HG02759 (cell line): ENCODE measurements around the gene AKR7A3.
"Not testable (repeated sequence)": the region's sequence is repeated elsewhere in the genome, so short reads cannot be mapped to it uniquely, and the experiment has no call there.

Experiments
- ATAC-seq: cut with Tn5 transposase; IDR thresholded peaks from one replicate; pipeline ENCODE4 v1.9.1; 2021; ENCODE audit warnings: mild to moderate bottlenecking, moderate library complexity; ENCODE audit not compliant: unreplicated experiment

Gene AKR7A3

DNA sequence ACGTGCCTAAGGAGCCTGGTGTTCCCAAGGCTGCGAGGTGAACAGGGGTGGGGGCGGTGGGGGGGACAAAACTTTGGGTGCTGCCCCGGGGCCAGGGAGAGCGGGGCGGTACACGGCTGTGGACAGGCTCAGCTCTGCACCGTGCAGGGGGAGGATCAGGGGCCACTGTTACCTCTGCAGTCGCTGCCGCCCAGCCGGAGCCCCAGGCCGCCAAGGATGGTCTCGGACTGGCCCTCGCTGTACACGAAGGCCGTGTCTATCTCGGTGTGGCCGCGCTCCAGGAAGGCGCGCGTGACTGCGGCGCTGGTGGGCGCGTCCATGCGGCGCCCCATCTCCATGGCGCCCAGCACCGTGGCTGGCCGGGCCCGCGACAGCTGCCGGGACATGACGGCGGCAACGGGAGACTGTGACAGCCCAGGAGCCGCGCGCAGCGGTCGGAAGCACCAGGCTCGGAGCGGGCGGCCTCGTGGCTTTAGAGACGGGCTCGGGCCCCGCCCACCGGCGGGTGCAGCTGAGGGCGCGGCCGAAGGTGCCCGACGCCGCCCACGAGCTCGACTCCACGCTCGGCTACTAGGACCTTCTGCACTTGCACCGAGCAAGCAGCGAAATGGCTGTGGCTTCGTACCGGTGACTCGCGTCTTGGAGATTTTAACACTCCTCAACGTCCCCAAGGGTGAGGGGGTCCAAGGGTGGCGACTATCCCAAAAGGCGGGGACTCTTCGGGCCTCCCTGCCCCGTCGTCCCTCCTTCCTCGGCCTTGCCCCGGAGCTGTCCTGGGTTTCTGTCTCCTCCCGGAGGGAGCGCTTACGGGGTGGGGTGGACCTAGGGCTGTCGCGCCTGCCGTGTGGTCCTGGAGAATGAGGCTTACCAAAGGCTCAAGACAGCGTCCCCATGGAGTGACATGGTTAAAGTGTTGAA lies at the start of gene AKR7A3:
Gene AKR7A3, minus strand, starts transcription at position 447 of the 918 bp plus-strand sequence. Its CDS starts 61 bp downstream, at position 386.
- ATAC-seq: not testable (repeated sequence)

GRCh38 chr1:19338323-19338762 lies 49.8 kb upstream of the AKR7A3 start:
- ATAC-seq: no peak

- no peak for ATAC-seq
Observed at GRCh38 chr1:19337289-19337688, 48.7 kb upstream of the AKR7A3 start.

GRCh38 chr1:19336543-19336942 lies 48.0 kb upstream of the AKR7A3 start:
- ATAC-seq: no peak

GRCh38 chr1:19333587-19334354 lies 45.2 kb upstream of the AKR7A3 start:
- no peak for ATAC-seq

GRCh38 chr1:19332832-19333231 lies 44.3 kb upstream of the AKR7A3 start:
- ATAC-seq: no peak

- no peak for ATAC-seq
Observed at GRCh38 chr1:19331262-19331878, 42.8 kb upstream of the AKR7A3 start.

DNA sequence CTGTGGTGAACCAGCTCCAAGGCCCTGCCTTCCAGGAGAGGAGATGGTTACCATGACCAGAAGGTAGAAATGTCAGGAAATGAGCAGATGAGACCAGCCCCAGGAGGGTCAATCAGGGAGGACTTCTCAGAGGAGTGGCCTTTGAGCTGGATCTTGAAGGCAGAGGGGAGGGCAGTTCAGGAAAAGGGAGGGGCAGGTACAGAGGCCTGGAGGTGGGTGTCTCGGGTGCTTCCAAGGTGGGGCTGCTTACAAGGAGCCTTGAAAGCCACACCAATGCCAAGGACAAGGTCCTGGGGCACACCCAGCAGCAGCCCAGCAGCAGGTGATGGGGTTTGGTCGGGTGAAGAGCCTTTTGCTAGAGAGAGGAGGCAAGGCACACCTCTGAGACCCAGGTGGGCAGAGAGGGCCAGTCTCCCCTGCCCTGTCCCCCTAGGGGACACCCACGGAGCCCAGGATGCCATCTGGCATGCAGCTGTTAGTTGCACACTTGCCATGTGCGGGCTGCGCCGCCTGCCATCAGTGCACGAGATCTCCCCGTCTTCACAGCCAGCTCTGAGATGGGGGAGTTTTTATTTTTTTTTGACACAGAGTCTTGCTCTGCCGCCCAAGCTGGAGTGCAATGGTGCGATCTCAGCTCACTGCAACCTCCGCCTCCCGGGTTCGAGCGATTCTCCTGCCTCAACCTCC lies 42.0 kb upstream of the AKR7A3 start:
- ATAC-seq: no peak

DNA sequence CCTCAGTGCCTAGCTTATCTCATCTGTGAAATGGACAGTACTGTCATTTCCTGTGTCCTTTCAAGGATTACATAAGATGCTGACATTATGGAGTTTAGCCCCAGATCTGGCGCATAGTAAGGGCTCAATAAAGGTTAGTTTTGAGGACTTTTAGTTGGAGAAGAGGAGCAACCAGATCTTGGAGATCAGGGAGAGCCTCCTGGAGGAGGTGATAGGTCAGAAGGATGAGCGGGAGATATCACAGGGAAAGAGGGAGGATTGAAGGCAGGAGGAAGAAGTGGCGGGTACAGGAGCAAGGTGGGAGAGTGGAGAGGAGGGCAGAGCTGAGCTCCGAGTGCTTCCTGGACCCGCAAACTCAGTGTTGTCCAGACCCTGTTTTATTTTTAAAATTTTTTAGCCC lies 41.0 kb upstream of the AKR7A3 start:
- ATAC-seq: no peak

GRCh38 chr1:19329188-19329587 lies 40.6 kb upstream of the AKR7A3 start:
- ATAC-seq: no peak

GRCh38 chr1:19328486-19328885 lies 39.9 kb upstream of the AKR7A3 start:
- ATAC-seq: no peak

DNA sequence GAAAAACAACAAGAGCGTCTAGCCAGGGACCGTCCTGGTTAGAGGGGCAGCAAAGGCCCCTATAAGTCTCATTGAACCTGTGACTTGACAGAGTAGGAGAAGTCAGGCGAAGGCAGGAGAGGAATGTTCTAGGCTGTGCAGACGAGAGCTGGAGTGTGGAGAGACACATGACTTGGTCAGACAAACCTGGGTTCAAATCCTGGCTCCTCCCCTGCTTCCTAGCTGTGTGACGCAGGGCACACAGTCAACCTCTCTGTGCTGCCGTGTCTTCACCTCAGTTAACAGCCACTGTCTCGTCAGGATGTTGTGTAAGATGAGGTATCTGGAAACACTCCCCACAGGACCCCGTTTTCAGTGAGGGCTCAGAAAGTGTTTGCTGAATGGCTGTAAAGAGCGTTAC lies 39.2 kb upstream of the AKR7A3 start:
- ATAC-seq: no peak

GRCh38 chr1:19327301-19327700 lies 38.7 kb upstream of the AKR7A3 start:
- no peak for ATAC-seq

GRCh38 chr1:19326748-19327065 lies 38.1 kb upstream of the AKR7A3 start:
- ATAC-seq: no peak

DNA sequence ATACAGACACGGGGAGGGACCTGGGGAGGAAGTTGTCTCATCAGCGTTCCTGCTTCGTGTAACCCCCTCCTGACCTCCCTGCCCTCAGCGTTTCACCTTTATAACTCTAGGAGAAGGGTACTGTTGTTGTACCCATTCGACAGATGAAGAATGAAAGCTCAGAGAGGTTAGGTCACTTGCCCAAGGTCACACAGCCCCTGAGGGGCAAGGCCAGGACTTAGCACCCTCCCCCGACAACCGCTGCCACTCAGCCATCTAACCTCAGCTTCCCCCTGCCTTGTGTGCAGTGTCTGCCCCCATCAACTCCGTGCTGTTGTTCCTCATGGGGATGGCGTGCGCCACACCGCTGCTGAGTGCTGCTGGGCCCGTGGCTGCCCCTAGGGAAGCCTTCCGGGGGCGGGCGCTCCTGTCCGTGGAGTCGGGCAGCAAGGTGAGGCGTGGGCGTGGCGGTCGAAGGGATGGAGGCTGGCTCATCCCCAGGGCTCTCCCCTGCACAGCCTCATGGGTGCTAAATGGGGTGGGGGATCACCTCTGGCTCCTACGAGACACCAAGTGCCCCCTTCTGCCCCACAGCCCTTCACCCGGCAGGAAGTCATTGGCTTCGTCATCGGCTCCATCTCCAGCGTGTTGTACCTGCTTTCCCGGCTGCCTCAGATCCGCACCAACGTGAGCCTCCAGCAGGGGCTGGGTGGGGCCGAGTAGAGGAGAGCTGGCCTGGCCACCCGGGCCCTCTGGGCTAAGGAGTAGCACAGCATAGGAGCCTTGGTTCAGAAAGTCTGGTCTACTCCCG lies 37.6 kb upstream of the AKR7A3 start:
- no peak for ATAC-seq

DNA sequence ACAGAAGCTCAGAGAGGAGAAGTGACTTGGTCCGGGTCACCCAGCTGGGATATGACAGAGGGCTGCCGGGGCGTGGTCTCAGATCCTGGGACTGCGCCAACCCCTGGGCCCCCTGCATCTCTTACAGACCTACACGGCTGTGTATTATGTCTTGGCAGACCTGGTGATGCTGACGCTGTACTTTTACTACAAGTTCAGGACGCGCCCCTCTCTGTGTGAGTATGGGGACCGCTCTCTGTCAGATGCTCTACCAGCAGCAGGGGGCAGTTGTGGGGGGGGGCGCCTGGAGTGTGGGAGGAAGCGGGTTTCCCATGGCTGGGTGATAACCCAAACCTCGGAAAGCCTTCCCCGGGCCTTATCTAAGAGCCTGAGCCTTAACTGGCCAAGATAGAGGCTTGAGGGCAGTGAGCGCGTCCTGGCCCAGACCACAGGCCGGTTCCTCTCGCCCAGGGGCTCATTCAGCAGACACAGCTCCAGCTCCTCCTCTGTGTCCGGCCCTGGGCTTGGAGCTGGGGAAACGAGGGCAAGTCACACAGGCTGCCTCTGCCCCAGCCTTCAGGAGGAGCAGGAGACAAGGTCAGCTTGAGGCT lies 36.9 kb upstream of the AKR7A3 start:
- ATAC-seq: no peak

DNA sequence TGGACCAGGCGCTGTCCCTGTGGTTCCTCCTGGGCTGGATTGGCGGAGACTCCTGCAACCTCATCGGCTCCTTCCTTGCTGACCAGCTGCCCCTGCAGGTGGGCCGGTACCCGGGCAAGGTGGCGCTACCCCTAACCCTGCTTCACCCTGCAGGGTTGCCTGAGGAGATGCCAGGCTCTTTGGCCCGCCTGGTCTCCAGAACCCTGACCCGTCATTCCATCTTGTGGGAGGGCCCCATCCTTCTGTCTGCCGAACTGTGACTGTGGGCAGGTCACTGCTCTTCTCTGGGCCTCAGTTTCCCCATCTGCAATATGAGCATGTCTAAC lies 36.1 kb upstream of the AKR7A3 start:
- ATAC-seq: no peak

- no peak for ATAC-seq
Observed at GRCh38 chr1:19323987-19324664, 35.6 kb upstream of the AKR7A3 start.

DNA sequence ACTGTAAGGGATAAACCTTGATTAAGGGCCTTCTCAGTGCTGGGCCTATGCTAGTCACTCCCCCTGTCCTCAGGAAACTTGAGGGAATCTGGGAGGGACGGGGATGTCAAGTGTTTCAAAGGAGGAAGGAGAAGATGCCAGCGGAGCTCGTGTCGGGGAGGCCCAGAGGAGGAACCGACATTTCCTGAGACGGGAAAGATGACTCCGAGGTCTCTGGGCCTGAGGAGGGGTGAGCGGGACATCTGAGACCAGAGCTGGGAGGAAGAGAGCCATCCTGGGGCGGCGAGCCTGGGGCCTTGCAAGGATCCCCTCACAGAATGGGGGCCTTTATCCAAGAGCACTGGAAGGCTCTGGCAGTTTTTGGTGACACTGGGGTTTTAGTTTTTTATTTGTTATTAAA lies 33.9 kb upstream of the AKR7A3 start:
- ATAC-seq: no peak
